Right lobe of liver (tissue), 4 donors: Measurements from ENCODE around the gene EYA2.

ENCODE experiments used
- POLR2A ChIP-seq: fragments of 450-650 bp; IDR thresholded peaks from one replicate; pipeline ENCODE4 v1.6.1; 2017; ENCODE audit warnings: antibody characterized with exemption, mild to moderate bottlenecking
- TF ChIP-seq, protein P1 (sequence below), 4 donors: fragments of 200-600 bp in 3 of 4; fragments of 450-650 bp in 1 of 4; IDR thresholded peaks; one replicate each; pipeline versions ENCODE4 v1.5.1 to v1.8.0; 2016 to 2022; ENCODE audit warnings: antibody characterized with exemption in 4 of 4, mild to moderate bottlenecking in 2 of 4
- donor health status: DM: no; HTN: no; CAD: no.
- donor health status: DM: no; HTN: no; CAD: no.
- donor health status: DM: no; HTN: yes; CAD: no.

DNA sequence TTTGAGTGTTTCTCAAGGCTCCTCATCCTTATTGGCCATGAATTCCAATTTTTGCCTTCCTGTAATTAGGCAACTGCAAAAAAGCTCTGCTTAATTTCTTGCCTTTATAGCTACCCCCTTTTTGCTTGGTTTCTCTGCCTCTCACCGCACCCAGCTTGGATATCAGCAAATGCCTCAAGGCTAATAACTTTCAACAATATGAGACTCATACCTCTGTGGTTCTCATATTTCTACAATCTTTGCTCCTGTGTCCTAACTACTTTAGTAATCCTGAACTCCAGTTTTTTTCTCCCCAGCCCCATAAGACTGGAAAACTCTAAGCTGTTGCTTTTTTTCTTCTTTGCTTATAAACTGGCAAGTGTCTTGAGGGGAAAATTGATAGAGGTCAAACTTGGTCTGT is 88.8 kb downstream of the EYA2 start:
- TF ChIP-seq POLR2A, result no peak
- TF ChIP-seq, protein P1, sequence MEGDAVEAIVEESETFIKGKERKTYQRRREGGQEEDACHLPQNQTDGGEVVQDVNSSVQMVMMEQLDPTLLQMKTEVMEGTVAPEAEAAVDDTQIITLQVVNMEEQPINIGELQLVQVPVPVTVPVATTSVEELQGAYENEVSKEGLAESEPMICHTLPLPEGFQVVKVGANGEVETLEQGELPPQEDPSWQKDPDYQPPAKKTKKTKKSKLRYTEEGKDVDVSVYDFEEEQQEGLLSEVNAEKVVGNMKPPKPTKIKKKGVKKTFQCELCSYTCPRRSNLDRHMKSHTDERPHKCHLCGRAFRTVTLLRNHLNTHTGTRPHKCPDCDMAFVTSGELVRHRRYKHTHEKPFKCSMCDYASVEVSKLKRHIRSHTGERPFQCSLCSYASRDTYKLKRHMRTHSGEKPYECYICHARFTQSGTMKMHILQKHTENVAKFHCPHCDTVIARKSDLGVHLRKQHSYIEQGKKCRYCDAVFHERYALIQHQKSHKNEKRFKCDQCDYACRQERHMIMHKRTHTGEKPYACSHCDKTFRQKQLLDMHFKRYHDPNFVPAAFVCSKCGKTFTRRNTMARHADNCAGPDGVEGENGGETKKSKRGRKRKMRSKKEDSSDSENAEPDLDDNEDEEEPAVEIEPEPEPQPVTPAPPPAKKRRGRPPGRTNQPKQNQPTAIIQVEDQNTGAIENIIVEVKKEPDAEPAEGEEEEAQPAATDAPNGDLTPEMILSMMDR (IDR thresholded peaks at IDR 0.05), result no peak
